ENCODE measurements around the gene TNS3. TPM values are rescaled to one million over a fixed set of nuclear protein-coding genes. Genes with fewer than 3 reads are reported as not detected.

The TNS3 gene
- total and polyA plus RNA-seq, 9 of the 15 experiments (the other 6 are each of a cell fraction or from before 2014, with no cell fraction given) = 0.20 TPM; not detected in 8

- Histone ChIP-seq H3K4me1 (replicated peaks in 1 of 2; ENCODE audit: control insufficient read depth in 2 of 2, insufficient read depth in 2 of 2, low read length in 2 of 2) (no peaks in the 10 kb centered on the region), H3K9me1 (ENCODE audit: control insufficient read depth, insufficient read depth, low read length) (no peaks in the 10 kb centered on the region), H2AFZ (ENCODE audit: low read depth, low read length) (no peak overlapping the region), H3K27me3 (ENCODE audit: control insufficient read depth in 2 of 2, insufficient read depth in 2 of 2, low read length in 2 of 2) (peaks cover 0 to 27% of the 10 kb centered on the region in 2 experiments; a peak in 2 of 5 replicates), H3K4me3 (no peak overlapping the region), H3K9me3 (replicated peaks; ENCODE audit: control insufficient read depth, insufficient read depth, low read depth, low read length) (no peaks in the 10 kb centered on the region), H3K4me2 (ENCODE audit: insufficient read depth, low read length) (no peak overlapping the region), H3K27ac (ENCODE audit: extremely low read depth, low read depth, low read length) (no peak overlapping the region), H3K79me2 (ENCODE audit: control insufficient read depth, insufficient read depth, low read length) (no peaks in the 10 kb centered on the region), H3K36me3 (ENCODE audit: control insufficient read depth, insufficient read depth, low read length) (no peaks in the 10 kb centered on the region), H4K20me1 (replicated peaks; ENCODE audit: control insufficient read depth, insufficient read depth, low read length) (no peaks in the 10 kb centered on the region), H3K9ac (ENCODE audit: insufficient read depth in 1 of 2, low read depth in 2 of 2, low read length in 2 of 2) (no peak overlapping the region)
- TF ChIP-seq MAFK (IDR thresholded peaks at IDR 0.05; ENCODE audit: low read length) (no peak), RUNX1 (IDR thresholded peaks at IDR 0.05; ENCODE audit: low read depth) (no peak), SFPQ (IDR thresholded peaks at IDR 0.05; ENCODE audit: low read depth, low read length) (no peak), ZBTB33 (CRISPR knock-in tag; IDR thresholded peaks at IDR 0.05) (no peak), HDAC6 (IDR thresholded peaks at IDR 0.05; ENCODE audit: low read depth, low read length) (no peak), ZNF277 (CRISPR knock-in tag; IDR thresholded peaks at IDR 0.05; ENCODE audit: borderline replicate concordance) (no peak), ERF (CRISPR knock-in tag; IDR thresholded peaks at IDR 0.05) (no peak), ZNF174 (CRISPR knock-in tag; IDR thresholded peaks at IDR 0.05) (no peak), PHB (CRISPR knock-in tag; IDR thresholded peaks at IDR 0.05) (no peak)
- WGBS (ENCODE audit: insufficient coverage, low coverage, missing lambda C conversion rate) = 0% methylated on average over 5 of the region's 6 CpGs
- in situ Hi-C loops (cut with MboI) (no loop called here), intact Hi-C loops (cut with micrococcal nuclease) (no loop called here)
- ChIA-PET CTCF (ENCODE audit: low intra/inter-chr PET ratio) (interaction anchor here (0.6 kb wide), 1 partner anchor 237 kb away, joined by 5 read pairs; no protein-coding TSS in a partner anchor), POLR2A (no interaction called here)
- ATAC-seq = no peak
- BruUV-seq (replicated peaks) = no TSS peak
- no peak for DNase-seq (ENCODE audit: extremely low read depth in 1 of 4, low spot score in 3 of 4)
- no peak for FAIRE-seq
Measured at GRCh38 chr7:47427051-47427643, 154.8 kb downstream of the TNS3 start.
